HEK293T (cell line): ENCODE measurements around the gene PRF1.

Source experiments
- ARNT ChIP-seq: fragments of 450-650 bp; IDR thresholded peaks from 2 replicates; pipeline ENCODE4 v1.6.1; 2017; ENCODE audit warnings: mild to moderate bottlenecking
- BHLHE40 ChIP-seq: fragments of 450-650 bp; IDR thresholded peaks from 2 replicates; pipeline ENCODE4 v1.6.1; 2016; ENCODE audit warnings: mild to moderate bottlenecking, moderate library complexity, borderline replicate concordance
- ELF4 ChIP-seq: fragments of 450-650 bp; IDR thresholded peaks from 2 replicates; pipeline ENCODE4 v1.6.1; 2017; ENCODE audit warnings: antibody characterized with exemption
- FOXA1 ChIP-seq: fragments of 450-650 bp; IDR thresholded peaks from 2 replicates; pipeline ENCODE4 v1.6.1; 2016; ENCODE audit warnings: mild to moderate bottlenecking
- FOXK2 ChIP-seq: fragments of 450-650 bp; IDR thresholded peaks from 2 replicates; pipeline ENCODE4 v1.6.1; 2016; ENCODE audit warnings: mild to moderate bottlenecking
- FOXM1 ChIP-seq: fragments of 450-650 bp; IDR thresholded peaks from 2 replicates; pipeline ENCODE4 v1.6.1; 2017; ENCODE audit warnings: mild to moderate bottlenecking, borderline replicate concordance
- HDGF ChIP-seq: fragments of 450-650 bp; IDR thresholded peaks from 2 replicates; pipeline ENCODE4 v1.6.1; 2017; ENCODE audit warnings: antibody characterized with exemption, borderline replicate concordance
- L3MBTL2 ChIP-seq: fragments of 450-650 bp; conservative IDR thresholded peaks from 2 replicates; pipeline ENCODE4 v1.6.1; 2016; ENCODE audit warnings: mild to moderate bottlenecking
- NFRKB ChIP-seq: fragments of 450-650 bp; IDR thresholded peaks from 2 replicates; pipeline ENCODE4 v1.6.1; 2016; ENCODE audit warnings: mild to moderate bottlenecking, moderate library complexity
- PKNOX1 ChIP-seq: fragments of 450-650 bp; IDR thresholded peaks from 2 replicates; pipeline ENCODE4 v1.6.1; 2016
- SP1 ChIP-seq: fragments of 450-650 bp; IDR thresholded peaks from 2 replicates; pipeline ENCODE4 v1.6.1; 2017
- SUZ12 ChIP-seq: fragments of 450-650 bp; IDR thresholded peaks from 2 replicates; pipeline ENCODE4 v1.6.1; 2016; ENCODE audit warnings: mild to moderate bottlenecking
- TARDBP ChIP-seq: fragments of 450-650 bp; IDR thresholded peaks from 2 replicates; pipeline ENCODE4 v1.6.1; 2016
- ZNF384 ChIP-seq: fragments of 450-650 bp; IDR thresholded peaks from 2 replicates; pipeline ENCODE4 v1.6.1; 2016

- no peak for TF ChIP-seq L3MBTL2
- TF ChIP-seq BHLHE40, result no peak
- no peak for TF ChIP-seq FOXM1
- TF ChIP-seq ZNF384, result no peak
- no peak for TF ChIP-seq FOXA1
- no peak for TF ChIP-seq ELF4
- TF ChIP-seq NFRKB, result no peak
- TF ChIP-seq SP1, result no peak
- TF ChIP-seq SUZ12, result no peak
- no peak for TF ChIP-seq PKNOX1
- TF ChIP-seq TARDBP, result no peak
- TF ChIP-seq FOXK2, result no peak
- TF ChIP-seq ARNT, result no peak
- no peak for TF ChIP-seq HDGF
These were observed 19.5 kb downstream of the PRF1 start for GRCh38 chr10:70582793-70583668.
